Thoracic aorta (tissue), 2 donors: ENCODE results near the gene TBCE. TPM values are rescaled to one million over a fixed set of nuclear protein-coding genes. Genes with fewer than 3 reads are reported as not detected.

Source experiments
- ATAC-seq: fragments of 150-250 bp; one replicate; pipeline ENCODE4 v1.8.0; 2017; ENCODE audit warnings: low read depth; ENCODE audit not compliant: insufficient number of reproducible peaks, low FRiP score
- DNase-seq: peaks from one replicate; pipeline ENCODE4 v3.0.0-alpha.2; 2020; ENCODE audit warnings: low spot score
- H3K27ac ChIP-seq, 2 donors: fragments of 200-600 bp; sonication (generic); 1 replicate in 1 of 2; 2 replicates in 1 of 2; pipeline ENCODE4 v1.5.1; 2016; ENCODE audit warnings: mild to moderate bottlenecking in 2 of 2, moderate library complexity in 2 of 2
- H3K27me3 ChIP-seq: fragments of 200-600 bp; sonication (generic); replicated peaks from 2 replicates; pipeline ENCODE4 v1.6.0; 2016; ENCODE audit warnings: mild to moderate bottlenecking; ENCODE audit not compliant: insufficient read depth
- H3K36me3 ChIP-seq: fragments of 200-600 bp; sonication (generic); one replicate; pipeline ENCODE4 v1.5.1; 2016
- H3K4me1 ChIP-seq, 2 donors: fragments of 200-600 bp; sonication (generic); 1 replicate in 1 of 2; 2 replicates in 1 of 2; pipeline versions ENCODE4 v1.5.1 to v1.6.0; 2016; ENCODE audit warnings: low read depth in 2 of 2, mild to moderate bottlenecking in 1 of 2; ENCODE audit not compliant: control insufficient read depth in 1 of 2
- H3K4me3 ChIP-seq: fragments of 200-600 bp; sonication (generic); 2 replicates; pipeline ENCODE4 v1.5.1; 2016; ENCODE audit warnings: mild to moderate bottlenecking
- H3K9me3 ChIP-seq: fragments of 200-600 bp; sonication (generic); 2 replicates; pipeline ENCODE4 v1.5.1; 2016
- CTCF ChIP-seq: fragments of 200-600 bp; sonication (generic); IDR thresholded peaks from one replicate; pipeline ENCODE4 v1.5.1; 2019; ENCODE audit warnings: antibody characterized with exemption
- total RNA-seq, 2 donors: library from RNA; depleted of rRNA; stranded (reverse); fragments of >200 nt; gene quantifications; one replicate each; pipeline versions ENCODE4 v1.1.0 to v1.2.3, GENCODE V29; 2016

The TBCE gene
- total RNA-seq, 2 donors from 2014 or later, result 16.9 to 30.1 TPM

GRCh38 chr1:235328271-235329138 is 38.7 kb upstream of the TBCE start, which contains the start of gene GGPS1:
Gene GGPS1, plus strand, starts transcription at chr1:235328570. Its CDS starts 6,695 bp downstream, at chr1:235335265.
- Histone ChIP-seq H3K36me3 (no peaks in the 10 kb centered on the region), H3K4me1 (peaks cover 48 to 70% of the 10 kb centered on the region in 2 donors), H3K4me3 (peak within 1 kb of the TSS; percentile 78), H3K9me3 (no peaks in the 10 kb centered on the region), H3K27ac (peak within 1 kb of the TSS; percentile 92 to 97), H3K27me3 (no peaks in the 10 kb centered on the region)
- ATAC-seq, result peak; percentile 100
- DNase-seq, result peak; percentile 94
- TF ChIP-seq CTCF, result no peak

GRCh38 chr1:235329139-235329902 is 37.9 kb upstream of the TBCE start:
- no peaks in the 10 kb centered on the region for H3K27me3 ChIP-seq
- H3K9me3 ChIP-seq, result no peaks in the 10 kb centered on the region
- ATAC-seq (no peak), DNase-seq (no peak)
- H3K4me1 ChIP-seq, result peaks cover 41 to 65% of the 10 kb centered on the region in 2 donors
- TF ChIP-seq CTCF, result no peak
- no peaks in the 10 kb centered on the region for H3K36me3 ChIP-seq
- peak overlapping the region; percentile 78 for H3K4me3 ChIP-seq
- peak overlapping the region; percentile 92 to 97 for H3K27ac ChIP-seq

GRCh38 chr1:235330918-235331285 is 36.3 kb upstream of the TBCE start:
- Histone ChIP-seq H3K27ac (peak overlapping the region in 1 of 2 donors; percentile 97), H3K27me3 (no peaks in the 10 kb centered on the region), H3K4me3 (no peak overlapping the region), H3K9me3 (no peaks in the 10 kb centered on the region), H3K4me1 (peaks cover 31 to 49% of the 10 kb centered on the region in 2 donors), H3K36me3 (no peaks in the 10 kb centered on the region)
- ATAC-seq, result no peak
- no peak for DNase-seq
- no peak for TF ChIP-seq CTCF

GRCh38 chr1:235331401-235331800 is 35.8 kb upstream of the TBCE start:
- no peak for TF ChIP-seq CTCF
- H3K27me3 ChIP-seq, result no peaks in the 10 kb centered on the region
- ATAC-seq (no peak), DNase-seq (no peak)
- H3K4me3 ChIP-seq, result no peak overlapping the region
- H3K9me3 ChIP-seq, result no peaks in the 10 kb centered on the region
- H3K4me1 ChIP-seq, result peaks cover 27 to 44% of the 10 kb centered on the region in 2 donors
- no peaks in the 10 kb centered on the region for H3K36me3 ChIP-seq
- H3K27ac ChIP-seq, result no peak overlapping the region

- H3K9me3 ChIP-seq, result no peaks in the 10 kb centered on the region
- no peak for TF ChIP-seq CTCF
- ATAC-seq, result no peak
- H3K27ac ChIP-seq, result no peak overlapping the region
- H3K4me1 ChIP-seq, result peaks cover 8 to 17% of the 10 kb centered on the region in 2 donors
- H3K4me3 ChIP-seq, result no peak overlapping the region
- no peaks in the 10 kb centered on the region for H3K27me3 ChIP-seq
- DNase-seq, result no peak
- peaks cover 16% of the 10 kb centered on the region for H3K36me3 ChIP-seq
Observed at GRCh38 chr1:235336903-235337302, 30.3 kb upstream of the TBCE start.
